Type B pancreatic cell (in vitro differentiated cells): Measurements from ENCODE around the gene SDK1. TPM values are rescaled to one million over a fixed set of nuclear protein-coding genes. Genes with fewer than 3 reads are reported as not detected.

Source experiments
- DNase-seq: peaks from one replicate; pipeline ENCODE4 v3.0.0; 2021; ENCODE audit warnings: mixed read lengths; ENCODE audit not compliant: unreplicated experiment; ENCODE audit errors: extremely low spot score
- H3K27ac Mint-ChIP-seq: 2 replicates; pipeline ENCODE4 v1.8.0; 2021; ENCODE audit warnings: mild to moderate bottlenecking, mixed read lengths
- H3K27me3 Mint-ChIP-seq: 2 replicates; pipeline ENCODE4 v1.8.0; 2021; ENCODE audit warnings: mixed read lengths
- H3K36me3 Mint-ChIP-seq: 2 replicates; pipeline ENCODE4 v1.8.0; 2021; ENCODE audit warnings: mixed read lengths
- H3K4me1 Mint-ChIP-seq: one replicate; pipeline ENCODE4 v1.8.0; 2021; ENCODE audit warnings: mixed read lengths; ENCODE audit not compliant: unreplicated experiment
- H3K4me3 Mint-ChIP-seq: 2 replicates; pipeline ENCODE4 v1.8.0; 2021; ENCODE audit warnings: mild to moderate bottlenecking, mixed read lengths
- H3K9me3 Mint-ChIP-seq: 2 replicates; pipeline ENCODE4 v1.8.0; 2021; ENCODE audit warnings: mixed read lengths
- total RNA-seq: library from RNA; stranded (reverse); gene quantifications from 2 replicates; pipeline ENCODE4 v1.2.1, GENCODE V29; 2021; ENCODE audit warnings: low replicate concordance
- TF ChIP-seq, protein P1 (sequence below): fragments of 200-600 bp; sonication (generic); conservative IDR thresholded peaks from 2 replicates; pipeline ENCODE4 v1.5.0; 2021; ENCODE audit warnings: antibody characterized with exemption, mild to moderate bottlenecking

Gene SDK1
- total RNA-seq, 1 donor from 2014 or later, result 26.1 TPM

DNA sequence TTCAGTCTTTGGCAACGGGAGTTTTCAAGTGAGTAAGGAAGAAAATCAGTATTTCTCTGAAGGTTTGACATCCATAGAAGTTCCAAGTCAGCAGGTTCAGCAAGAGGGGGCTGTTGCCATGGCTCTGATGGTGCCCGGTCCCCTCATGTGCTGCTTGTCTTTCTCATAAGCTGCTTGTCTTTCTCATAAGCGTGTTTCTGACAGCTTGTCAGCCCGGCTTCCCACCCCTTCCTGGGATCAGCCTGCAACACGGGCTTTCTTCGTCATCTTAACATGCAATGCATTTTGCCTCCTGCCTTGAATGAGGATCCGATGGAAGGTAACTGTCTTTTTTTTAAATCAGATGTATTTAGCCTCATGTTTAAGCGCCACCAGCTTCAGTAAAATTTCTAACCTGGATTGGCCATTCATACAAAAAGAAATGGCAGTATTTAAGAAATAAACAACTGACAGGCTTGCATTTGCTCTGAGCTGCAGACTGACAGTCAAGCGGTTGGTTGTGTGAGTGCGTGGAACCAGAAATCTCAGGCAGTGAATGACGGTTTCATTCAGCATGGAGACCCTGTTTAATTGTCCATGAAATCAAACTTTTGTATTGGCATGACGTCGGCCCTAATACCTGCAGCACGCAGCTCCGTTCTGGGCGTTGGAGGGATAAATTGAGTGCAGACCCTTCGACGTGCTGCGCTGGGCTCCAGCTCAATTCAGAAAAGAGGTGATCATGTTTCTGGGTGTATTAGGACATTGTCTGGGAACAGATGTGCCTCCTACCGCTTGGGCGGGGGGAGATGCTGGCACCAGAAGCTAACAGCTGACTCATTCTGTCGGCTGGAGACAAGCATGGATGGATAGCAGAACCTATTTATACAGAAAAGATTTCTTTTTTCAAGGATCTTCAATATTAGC is 926.3 kb downstream of the SDK1 start:
- no peak overlapping the region for H3K4me3 Mint-ChIP-seq
- no peak for DNase-seq
- no peak overlapping the region for H3K27ac Mint-ChIP-seq
- peaks cover 5% of the 10 kb centered on the region for H3K36me3 Mint-ChIP-seq
- peaks cover 19% of the 10 kb centered on the region for H3K4me1 Mint-ChIP-seq
- peaks cover 4% of the 10 kb centered on the region for H3K27me3 Mint-ChIP-seq
- peaks cover 4% of the 10 kb centered on the region for H3K9me3 Mint-ChIP-seq
- TF ChIP-seq, protein P1, sequence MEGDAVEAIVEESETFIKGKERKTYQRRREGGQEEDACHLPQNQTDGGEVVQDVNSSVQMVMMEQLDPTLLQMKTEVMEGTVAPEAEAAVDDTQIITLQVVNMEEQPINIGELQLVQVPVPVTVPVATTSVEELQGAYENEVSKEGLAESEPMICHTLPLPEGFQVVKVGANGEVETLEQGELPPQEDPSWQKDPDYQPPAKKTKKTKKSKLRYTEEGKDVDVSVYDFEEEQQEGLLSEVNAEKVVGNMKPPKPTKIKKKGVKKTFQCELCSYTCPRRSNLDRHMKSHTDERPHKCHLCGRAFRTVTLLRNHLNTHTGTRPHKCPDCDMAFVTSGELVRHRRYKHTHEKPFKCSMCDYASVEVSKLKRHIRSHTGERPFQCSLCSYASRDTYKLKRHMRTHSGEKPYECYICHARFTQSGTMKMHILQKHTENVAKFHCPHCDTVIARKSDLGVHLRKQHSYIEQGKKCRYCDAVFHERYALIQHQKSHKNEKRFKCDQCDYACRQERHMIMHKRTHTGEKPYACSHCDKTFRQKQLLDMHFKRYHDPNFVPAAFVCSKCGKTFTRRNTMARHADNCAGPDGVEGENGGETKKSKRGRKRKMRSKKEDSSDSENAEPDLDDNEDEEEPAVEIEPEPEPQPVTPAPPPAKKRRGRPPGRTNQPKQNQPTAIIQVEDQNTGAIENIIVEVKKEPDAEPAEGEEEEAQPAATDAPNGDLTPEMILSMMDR, result no peak

DNA sequence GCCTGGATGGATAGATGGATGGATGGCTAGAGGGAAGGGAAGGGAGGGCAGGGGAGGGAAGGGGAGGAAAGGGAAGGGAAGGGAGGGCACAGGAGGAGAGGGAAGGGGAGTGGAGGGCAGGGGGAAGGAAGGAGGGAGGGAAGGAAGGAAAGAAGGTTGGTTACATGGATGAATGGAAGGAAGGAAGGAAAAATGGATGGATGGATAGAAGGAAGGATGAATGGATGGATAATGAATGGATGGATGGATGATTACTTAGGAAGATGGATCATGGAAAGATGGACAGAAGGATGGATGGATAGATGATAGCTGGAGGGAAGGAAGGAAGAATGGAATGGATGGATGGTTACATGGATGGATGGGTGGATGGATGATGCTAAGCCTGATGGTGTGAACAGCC is 929.3 kb downstream of the SDK1 start:
- Mint-ChIP-seq H3K4me1 (peaks cover 11% of the 10 kb centered on the region), H3K27me3 (peaks cover 4% of the 10 kb centered on the region), H3K36me3 (peaks cover under 1% of the 10 kb centered on the region), H3K9me3 (no peaks in the 10 kb centered on the region), H3K4me3 (no peak overlapping the region), H3K27ac (no peak overlapping the region)
- TF ChIP-seq, protein P1, result no peak
- DNase-seq, result no peak

- peaks cover 4% of the 10 kb centered on the region for H3K27me3 Mint-ChIP-seq
- no peak overlapping the region for H3K27ac Mint-ChIP-seq
- no peak for DNase-seq
Measured at GRCh38 chr7:4233146-4233545, 932.1 kb downstream of the SDK1 start.

GRCh38 chr7:4233621-4234497 is 932.8 kb downstream of the SDK1 start:
- Mint-ChIP-seq H3K4me1 (no peaks in the 10 kb centered on the region), H3K9me3 (no peaks in the 10 kb centered on the region), H3K4me3 (no peak overlapping the region), H3K36me3 (no peaks in the 10 kb centered on the region), H3K27me3 (peaks cover 4% of the 10 kb centered on the region), H3K27ac (no peak overlapping the region)
- no peak for DNase-seq
- TF ChIP-seq, protein P1, result no peak

More at GRCh38 chr7:4233146-4233545, 932.1 kb downstream of the SDK1 start:
- Mint-ChIP-seq H3K4me3 (no peak overlapping the region), H3K9me3 (no peaks in the 10 kb centered on the region), H3K4me1 (no peaks in the 10 kb centered on the region), H3K36me3 (no peaks in the 10 kb centered on the region)
- TF ChIP-seq, protein P1, result no peak

- Mint-ChIP-seq H3K4me1 (no peaks in the 10 kb centered on the region), H3K4me3 (no peak overlapping the region), H3K9me3 (no peaks in the 10 kb centered on the region), H3K27me3 (peaks cover 4% of the 10 kb centered on the region), H3K27ac (no peak overlapping the region), H3K36me3 (no peaks in the 10 kb centered on the region)
- no peak for DNase-seq
- TF ChIP-seq, protein P1, result no peak
Measured at GRCh38 chr7:4234498-4234855, 933.4 kb downstream of the SDK1 start.
